Colonic mucosa (tissue), 4 donors: ENCODE results near the gene CDR2. TPM values are rescaled to one million over a fixed set of nuclear protein-coding genes. Genes with fewer than 3 reads are reported as not detected.

Experiments
- DNase-seq: peaks from one replicate; pipeline ENCODE4 v3.0.0-alpha.2; 2020
- H3K27ac ChIP-seq: fragments of 200-600 bp; one replicate; pipeline ENCODE4 v1.8.0; 2021
- H3K27me3 ChIP-seq: fragments of 200-600 bp; one replicate; pipeline ENCODE4 v1.8.0; 2021
- H3K36me3 ChIP-seq: fragments of 200-600 bp; one replicate; pipeline ENCODE4 v1.8.0; 2021
- H3K4me1 ChIP-seq: fragments of 200-600 bp; one replicate; pipeline ENCODE4 v1.8.0; 2021; ENCODE audit warnings: mild to moderate bottlenecking
- H3K4me3 ChIP-seq: fragments of 200-600 bp; one replicate; pipeline ENCODE4 v1.8.0; 2021
- H3K9ac ChIP-seq, 2 donors: one replicate each; pipeline ENCODE4 v1.7.0; 2013; ENCODE audit warnings: control low read depth in 2 of 2, low read depth in 2 of 2, low read length in 2 of 2
- H3K9me3 ChIP-seq: fragments of 200-600 bp; one replicate; pipeline ENCODE4 v1.8.0; 2021
- CTCF ChIP-seq: fragments of 200-600 bp; IDR thresholded peaks from one replicate; pipeline ENCODE4 v1.8.0; 2022; ENCODE audit warnings: antibody characterized with exemption, mild to moderate bottlenecking
- intact Hi-C: fragments of 100-400 bp; cut with DNase I; formaldehyde crosslinking; loops from one replicate; pipeline ENCODE4 v1.14.1; 2022
- total RNA-seq, 2 donors: library from RNA; stranded (reverse); fragmentation: NEBNext Ultra II Directional in 1 of 2; extraction: Animal tissue kit (Norgen Biotek cat#: 25700) in 1 of 2; gene quantifications; one replicate each; pipeline ENCODE4 v1.2.1, GENCODE V29; 2021
- donor health status: healthy.
- donor health status: DM: no; HTN: no; CAD: no.
- donor health status: DM: no; HTN: no; CAD: no.

The CDR2 gene
- total RNA-seq, 2 donors from 2014 or later: 24.0 to 31.5 TPM

DNA sequence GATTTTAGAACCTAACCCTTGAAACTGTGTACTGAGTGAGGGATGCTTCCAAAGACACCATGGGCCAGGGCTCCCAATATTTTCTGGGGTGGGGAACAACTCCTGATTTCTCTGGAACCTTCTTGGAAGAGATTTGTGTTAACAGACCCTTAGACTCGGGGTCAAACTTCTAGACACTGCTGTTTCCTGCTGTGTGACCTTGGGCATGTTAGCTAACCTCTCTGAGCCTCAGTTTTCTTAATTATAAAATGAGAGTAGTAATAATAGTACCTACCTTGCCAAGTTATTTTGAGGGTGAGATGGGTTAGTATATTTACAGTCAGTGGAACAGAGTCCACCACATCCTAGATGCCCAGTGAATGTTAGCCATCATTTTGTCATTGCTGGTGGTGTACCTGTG, 58.4 kb downstream of the CDR2 start:
- Histone ChIP-seq H3K27ac (no peak overlapping the region), H3K4me3 (no peak overlapping the region), H3K36me3 (peaks cover 10% of the 10 kb centered on the region), H3K4me1 (no peaks in the 10 kb centered on the region), H3K9ac (no peak overlapping the region), H3K9me3 (no peaks in the 10 kb centered on the region), H3K27me3 (no peaks in the 10 kb centered on the region)
- TF ChIP-seq CTCF: no peak
- no peak for DNase-seq
- intact Hi-C loops: no loop called here

GRCh38 chr16:22314661-22315626, 59.5 kb downstream of the CDR2 start:
- no peak for DNase-seq
- no peak for TF ChIP-seq CTCF
- no peaks in the 10 kb centered on the region for H3K4me1 ChIP-seq
- H3K9me3 ChIP-seq: no peaks in the 10 kb centered on the region
- H3K36me3 ChIP-seq: peaks cover 10% of the 10 kb centered on the region
- H3K27me3 ChIP-seq: no peaks in the 10 kb centered on the region
- intact Hi-C loops: no loop called here
- no peak overlapping the region for H3K9ac ChIP-seq
- H3K27ac ChIP-seq: no peak overlapping the region
- no peak overlapping the region for H3K4me3 ChIP-seq

- no peaks in the 10 kb centered on the region for H3K4me1 ChIP-seq
- H3K4me3 ChIP-seq: no peak overlapping the region
- H3K27me3 ChIP-seq: no peaks in the 10 kb centered on the region
- H3K9ac ChIP-seq: no peak overlapping the region
- TF ChIP-seq CTCF: no peak
- no peaks in the 10 kb centered on the region for H3K9me3 ChIP-seq
- DNase-seq: no peak
- intact Hi-C loops: no loop called here
- H3K36me3 ChIP-seq: peaks cover 10% of the 10 kb centered on the region
- H3K27ac ChIP-seq: no peak overlapping the region
Observed at GRCh38 chr16:22313876-22314470, 60.4 kb downstream of the CDR2 start.

DNA sequence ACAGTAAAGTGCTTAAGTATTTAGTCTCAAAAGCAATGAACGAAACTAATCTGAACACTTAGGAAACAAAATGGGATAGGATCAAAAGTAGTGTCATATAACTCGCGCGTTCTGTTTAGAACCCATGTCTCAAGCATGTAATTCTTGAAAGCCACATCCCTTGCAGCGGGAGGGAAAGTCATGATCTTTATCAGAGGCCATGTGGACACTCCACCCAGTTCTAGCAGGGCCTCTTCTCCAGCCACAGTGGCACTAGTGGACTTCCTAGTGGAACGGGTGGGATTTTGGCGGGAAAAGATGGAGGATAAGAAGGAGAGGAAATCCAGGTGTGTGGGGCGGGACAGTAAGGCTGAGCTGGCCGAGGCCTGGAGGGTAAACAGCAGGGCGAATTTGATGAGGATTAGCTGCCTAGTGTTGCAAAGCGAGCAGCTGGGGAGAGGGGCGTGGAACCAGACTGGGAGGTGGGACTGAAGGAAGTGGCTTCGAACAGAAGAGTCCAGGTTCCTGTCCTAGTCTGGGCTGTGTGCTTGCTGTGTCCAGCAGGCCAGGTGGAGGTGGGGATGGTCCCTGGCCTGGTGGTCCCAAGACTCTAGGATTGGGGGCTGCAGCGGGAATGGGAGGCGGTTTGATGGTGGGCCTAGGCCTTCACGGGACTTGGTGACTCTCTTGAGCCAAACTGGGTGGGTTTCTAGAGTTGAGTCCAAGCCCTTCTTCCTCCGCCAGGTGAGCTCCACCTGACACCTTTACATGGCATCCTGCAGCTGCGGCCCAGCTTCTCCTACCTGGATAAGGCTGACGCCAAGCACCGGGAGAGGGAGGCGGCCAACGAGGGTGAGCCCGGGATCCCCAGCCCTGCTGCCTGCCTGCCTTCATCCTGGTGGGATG, 61.3 kb downstream of the CDR2 start:
- H3K9me3 ChIP-seq: no peaks in the 10 kb centered on the region
- peaks cover 10% of the 10 kb centered on the region for H3K36me3 ChIP-seq
- H3K4me1 ChIP-seq: no peaks in the 10 kb centered on the region
- H3K4me3 ChIP-seq: no peak overlapping the region
- TF ChIP-seq CTCF: no peak
- DNase-seq: no peak
- no peak overlapping the region for H3K9ac ChIP-seq
- intact Hi-C loops: no loop called here
- H3K27me3 ChIP-seq: no peaks in the 10 kb centered on the region
- H3K27ac ChIP-seq: no peak overlapping the region

GRCh38 chr16:22311520-22311919, 62.9 kb downstream of the CDR2 start:
- Histone ChIP-seq H3K9me3 (no peaks in the 10 kb centered on the region), H3K4me1 (no peaks in the 10 kb centered on the region), H3K4me3 (no peak overlapping the region), H3K27ac (no peak overlapping the region), H3K9ac (no peak overlapping the region), H3K27me3 (no peaks in the 10 kb centered on the region), H3K36me3 (peaks cover 6% of the 10 kb centered on the region)
- DNase-seq: no peak
- TF ChIP-seq CTCF: no peak
- intact Hi-C loops: no loop called here
